Esophagus squamous epithelium (tissue), 4 donors: ENCODE measurements around the gene ZHX3.

ENCODE experiments used
- CTCF ChIP-seq, 6 experiments: fragments of 450-650 bp in 4 of 6; fragments of 200-600 bp in 2 of 6; sonication (generic) in 2 of 6; IDR thresholded peaks; one replicate each; pipeline ENCODE4 v1.5.1; 2016 to 2019; ENCODE audit warnings: antibody characterized with exemption in 6 of 6, mild to moderate bottlenecking in 4 of 6, moderate library complexity in 4 of 6
- POLR2A ChIP-seq, 4 donors: fragments of 450-650 bp; IDR thresholded peaks; one replicate each; pipeline ENCODE4 v1.6.1; 2017; ENCODE audit warnings: antibody characterized with exemption in 4 of 4, mild to moderate bottlenecking in 4 of 4, moderate library complexity in 3 of 4

GRCh38 chr20:41145821-41146620 lies 171.5 kb downstream of the ZHX3 start:
- TF ChIP-seq CTCF (IDR thresholded peaks at IDR 0.05) = no peak
- TF ChIP-seq POLR2A (IDR thresholded peaks at IDR 0.05) = no peak
